GM12801 (cell line): ENCODE measurements around the gene SNRNP35.

ENCODE experiments used
- CTCF ChIP-seq: IDR thresholded peaks from one replicate; pipeline ENCODE4 v1.5.1; 2011; ENCODE audit warnings: control low read depth; ENCODE audit not compliant: insufficient read length; ENCODE audit errors: extremely low read depth

The SNRNP35 gene

GRCh38 chr12:123436017-123436964 lies 21.6 kb upstream of the SNRNP35 start, which contains the start of gene RILPL2:
Gene RILPL2, minus strand, starts transcription at chr12:123436684. Its CDS starts 264 bp downstream, at chr12:123436420.
- TF ChIP-seq CTCF = no peak

GRCh38 chr12:123441523-123442164 lies 16.3 kb upstream of the SNRNP35 start:
- no peak for TF ChIP-seq CTCF

GRCh38 chr12:123442774-123443173 lies 15.2 kb upstream of the SNRNP35 start:
- TF ChIP-seq CTCF = no peak

GRCh38 chr12:123444092-123445026 lies 13.6 kb upstream of the SNRNP35 start:
- TF ChIP-seq CTCF = no peak

GRCh38 chr12:123445388-123446332 lies 12.3 kb upstream of the SNRNP35 start:
- no peak for TF ChIP-seq CTCF

- TF ChIP-seq CTCF = no peak
Measured at GRCh38 chr12:123446333-123446713, 11.6 kb upstream of the SNRNP35 start.
